GM19193 (cell line): Measurements from ENCODE around the gene PRODH2.
A peak's percentile ranks its signal among the peaks of the same experiment; 100 is the strongest.

Experiments used
- POLR2A ChIP-seq: IDR thresholded peaks from 4 replicates; pipeline ENCODE4 v1.6.1; 2011; ENCODE audit not compliant: insufficient read depth, insufficient read length; ENCODE audit errors: extremely low read depth

Gene PRODH2

DNA sequence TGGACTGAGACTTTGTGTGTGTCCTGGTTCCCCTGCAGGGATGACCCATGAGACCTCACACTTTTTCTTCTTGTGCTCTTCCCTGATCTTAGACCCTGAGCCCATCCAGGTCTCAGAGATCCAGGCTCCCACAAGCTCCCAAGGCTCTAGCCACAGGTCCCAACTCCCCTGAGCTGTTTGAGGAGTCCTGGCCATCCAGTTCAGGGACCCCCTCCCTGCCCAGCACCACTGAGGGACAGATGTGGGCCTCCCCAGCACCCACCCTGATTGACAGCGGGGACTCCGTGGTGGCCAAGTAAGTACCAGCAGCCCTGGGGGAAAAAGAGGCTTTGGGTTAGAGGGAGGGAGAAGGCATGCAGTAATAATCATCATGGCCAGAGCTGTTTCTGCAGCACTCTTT, 52.9 kb downstream of the PRODH2 start:
- no peak for TF ChIP-seq POLR2A

DNA sequence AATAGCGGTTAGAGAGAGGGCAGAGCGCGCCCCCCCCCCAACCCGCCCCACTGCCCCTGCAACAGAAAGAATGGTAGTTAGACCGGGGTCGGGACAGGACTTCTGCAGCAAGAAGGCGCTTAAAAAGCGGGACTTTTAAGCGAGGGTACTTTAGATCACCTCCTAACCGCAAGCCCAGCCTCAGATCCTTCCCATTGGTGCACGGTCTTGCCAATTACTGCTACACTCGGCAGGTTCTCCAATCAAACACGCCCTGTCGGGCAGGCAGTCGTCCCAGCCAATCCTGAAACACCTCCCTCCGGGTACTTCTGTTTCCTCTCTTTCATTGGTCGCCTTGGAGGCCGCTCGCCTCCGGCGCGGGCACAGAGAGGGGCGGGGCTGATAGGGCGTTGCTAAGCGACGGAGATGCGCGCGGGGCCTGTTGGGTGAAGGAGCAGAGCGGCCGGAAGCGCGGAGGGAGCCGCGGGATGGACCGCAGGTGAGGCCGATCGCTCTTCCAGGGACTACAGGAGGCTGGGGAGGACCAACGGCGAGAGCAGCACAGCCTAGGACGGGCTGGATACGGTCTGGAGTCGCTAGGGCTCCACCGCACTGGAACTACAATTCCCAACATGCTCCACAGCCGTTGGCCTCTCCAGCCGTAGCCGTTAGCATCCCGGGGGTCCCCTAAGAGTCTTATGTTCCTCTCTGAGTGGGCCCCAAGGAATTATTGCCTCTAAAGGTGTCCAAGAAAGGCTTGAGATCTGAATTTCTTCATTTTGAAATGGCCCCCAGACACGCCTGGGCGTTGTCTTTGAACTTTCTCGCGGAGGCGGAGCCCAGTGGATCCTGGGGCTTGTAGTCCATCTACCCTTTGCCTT, 54.7 kb downstream of the PRODH2 start, which contains the start of gene PROSER3:
Gene PROSER3, plus strand, starts transcription at position 428 of the 860 bp plus-strand sequence. Its CDS starts 40 bp downstream, at position 468.
- TF ChIP-seq POLR2A = peak; percentile 75

DNA sequence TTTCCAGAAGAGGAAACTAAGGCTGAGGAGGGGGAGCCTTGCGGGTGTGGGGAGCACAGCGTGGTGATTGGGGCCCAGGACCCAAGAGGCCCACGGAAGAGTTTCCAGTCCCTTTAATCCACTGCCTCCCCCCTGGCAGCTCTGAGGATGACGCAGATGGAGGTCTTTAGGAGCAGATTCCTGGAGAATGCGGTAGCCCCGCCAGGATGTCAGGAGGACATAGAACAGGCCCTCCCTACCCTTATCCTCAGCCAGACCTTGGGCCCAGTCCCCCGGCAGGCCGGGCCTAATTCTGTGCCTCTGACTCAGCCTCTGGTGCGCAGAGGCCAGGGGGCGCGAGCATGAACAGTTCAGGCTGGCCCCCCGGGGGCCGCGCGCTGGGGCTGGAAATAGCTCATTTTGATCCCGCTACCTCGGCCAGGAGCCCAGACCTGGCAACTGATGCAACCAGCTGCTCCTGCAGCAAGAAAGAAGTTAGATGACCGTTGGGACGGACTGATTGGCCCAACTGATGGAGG, 55.4 kb downstream of the PRODH2 start:
- no peak for TF ChIP-seq POLR2A

DNA sequence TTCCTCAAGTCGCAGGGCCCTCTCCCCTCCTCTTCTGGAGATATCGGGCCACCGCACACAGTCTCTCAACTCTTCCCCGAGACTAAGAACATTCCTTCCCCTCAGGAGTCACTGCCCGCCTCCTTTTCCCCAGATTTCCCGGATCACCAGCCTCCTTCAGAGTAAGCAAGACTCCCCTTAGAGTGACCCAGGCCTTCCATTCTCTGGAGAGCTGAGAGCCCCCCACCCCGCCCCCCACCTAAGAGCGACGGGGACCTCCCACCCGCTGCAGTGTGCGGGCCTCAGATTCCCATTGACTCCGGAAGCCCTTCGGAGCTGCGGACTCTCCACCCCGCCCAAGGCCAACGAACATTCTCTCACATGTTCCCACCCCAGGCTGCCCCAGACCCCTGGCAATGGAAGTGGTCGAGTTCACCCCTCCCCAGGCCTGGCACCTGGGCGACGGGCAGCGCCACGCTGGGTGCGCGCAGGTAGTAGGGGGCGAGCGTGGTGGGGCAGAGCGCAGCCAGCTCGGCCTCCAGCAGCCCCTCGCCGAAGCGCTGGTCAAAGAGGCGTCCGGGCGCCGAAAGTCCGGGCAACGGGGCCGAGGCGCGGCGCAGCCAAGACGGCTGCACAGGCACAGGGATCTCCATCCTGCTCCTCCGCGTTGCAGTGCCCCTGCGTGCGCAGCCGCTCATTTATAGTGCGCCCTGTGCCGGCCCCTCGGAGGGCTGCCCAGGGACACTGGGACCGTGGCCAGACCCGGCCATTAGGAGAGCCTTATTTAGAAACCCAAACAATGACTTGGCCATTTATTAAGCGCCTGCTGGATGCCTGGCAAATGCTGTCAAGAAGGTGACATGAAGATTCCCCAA, 56.0 kb downstream of the PRODH2 start, which contains the start of gene HSPB6:
Gene HSPB6, minus strand, starts transcription at position 653 of the 854 bp plus-strand sequence. Its CDS starts 21 bp downstream, at position 632.
- TF ChIP-seq POLR2A = no peak

DNA sequence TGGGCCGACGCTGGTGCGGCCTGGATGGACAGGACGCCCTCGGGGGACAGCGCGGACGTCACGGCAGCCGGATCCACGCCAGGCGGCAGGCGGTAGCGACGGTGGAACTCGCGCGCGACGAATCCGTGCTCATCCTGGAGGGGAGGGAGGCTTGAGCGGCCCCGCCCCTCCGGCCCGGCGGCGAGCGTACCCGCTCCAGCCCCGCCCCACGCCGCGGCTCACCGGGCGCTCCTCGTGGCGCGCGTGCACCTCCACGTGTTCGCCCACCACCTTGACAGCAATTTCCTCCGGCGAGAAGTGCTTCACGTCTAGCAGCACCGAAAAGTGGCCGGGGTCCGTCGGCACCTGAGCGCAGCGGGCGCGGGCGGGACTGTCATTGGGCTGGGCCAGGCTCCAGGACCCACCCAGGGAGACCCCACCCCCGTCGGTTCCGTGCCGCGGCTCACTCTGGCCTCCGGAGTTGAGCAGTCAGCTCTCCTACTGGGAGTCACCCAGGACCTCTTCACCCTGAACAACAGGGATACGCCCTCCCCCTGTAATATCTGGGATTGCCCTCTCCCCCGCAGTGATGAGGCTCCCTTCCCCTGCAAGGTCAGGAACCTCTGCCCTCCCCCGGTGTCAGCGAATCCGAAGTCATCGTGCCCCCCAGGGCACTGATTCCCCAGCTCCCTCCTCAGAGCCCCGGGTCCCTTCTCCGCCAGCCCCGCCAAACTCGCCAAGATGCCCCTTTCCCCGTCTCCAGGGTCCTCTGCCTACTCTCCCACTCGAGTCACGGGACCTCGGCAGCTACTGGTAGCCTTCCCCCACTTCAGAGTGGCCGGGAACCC, 56.9 kb downstream of the PRODH2 start:
- no peak for TF ChIP-seq POLR2A

DNA sequence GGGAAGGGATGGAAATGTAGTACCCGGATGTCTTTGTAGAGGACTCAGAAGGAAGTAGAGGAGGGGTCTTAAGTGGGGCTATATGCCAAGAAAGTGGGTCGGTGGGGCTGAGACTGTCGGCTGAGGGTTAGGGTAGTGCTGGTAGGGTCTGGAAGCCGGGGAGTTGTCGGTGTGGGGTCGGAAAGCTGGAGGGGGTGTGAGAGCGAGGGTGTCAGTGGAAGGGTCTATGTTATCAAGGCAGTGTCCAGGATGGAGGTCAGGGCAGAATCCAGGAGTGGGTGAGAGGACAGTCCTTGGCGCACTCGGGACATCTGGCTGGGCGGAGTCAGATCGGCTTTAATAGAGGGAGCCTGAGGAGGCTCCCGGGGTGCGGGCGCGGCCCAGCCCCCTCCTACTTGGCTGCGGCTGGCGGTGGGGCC, 57.5 kb downstream of the PRODH2 start:
- TF ChIP-seq POLR2A = no peak

DNA sequence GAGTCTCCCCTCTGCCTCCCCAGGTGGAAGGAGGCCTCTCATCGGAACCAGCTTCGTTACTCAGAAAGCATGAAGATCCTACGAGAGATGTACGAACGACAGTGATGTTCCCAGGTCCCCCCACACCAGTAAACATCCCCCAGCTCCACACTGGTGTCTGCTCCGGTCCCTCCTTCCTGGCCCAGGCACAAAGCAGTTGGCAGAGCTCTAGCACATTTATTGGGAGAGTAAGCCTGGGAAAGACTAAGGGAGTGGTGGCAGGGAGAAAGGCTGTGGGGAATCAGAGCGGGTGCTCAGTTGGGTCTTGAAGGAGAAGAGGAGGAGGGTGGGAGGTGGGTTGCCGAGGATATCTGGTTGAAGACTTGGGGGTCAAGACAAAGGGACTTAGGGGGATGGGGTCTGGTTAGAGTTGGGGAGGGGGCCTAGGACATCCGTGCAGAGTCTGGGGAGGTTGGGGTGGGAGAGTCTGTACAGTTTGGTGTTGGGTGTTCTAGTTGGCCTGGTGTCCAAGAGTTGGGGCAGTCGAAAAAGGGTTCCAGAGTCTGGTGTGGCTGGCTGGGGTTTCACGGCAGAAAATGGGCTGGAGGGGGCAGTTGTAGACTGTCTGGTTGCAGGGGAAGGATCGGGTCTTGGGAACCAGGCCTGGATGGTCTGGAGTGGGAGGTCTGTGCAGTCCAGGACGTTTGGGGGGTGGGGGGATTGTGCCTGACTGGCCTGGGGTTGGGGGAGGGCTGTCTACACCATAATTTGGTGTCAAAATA, 58.1 kb downstream of the PRODH2 start:
- TF ChIP-seq POLR2A = no peak

DNA sequence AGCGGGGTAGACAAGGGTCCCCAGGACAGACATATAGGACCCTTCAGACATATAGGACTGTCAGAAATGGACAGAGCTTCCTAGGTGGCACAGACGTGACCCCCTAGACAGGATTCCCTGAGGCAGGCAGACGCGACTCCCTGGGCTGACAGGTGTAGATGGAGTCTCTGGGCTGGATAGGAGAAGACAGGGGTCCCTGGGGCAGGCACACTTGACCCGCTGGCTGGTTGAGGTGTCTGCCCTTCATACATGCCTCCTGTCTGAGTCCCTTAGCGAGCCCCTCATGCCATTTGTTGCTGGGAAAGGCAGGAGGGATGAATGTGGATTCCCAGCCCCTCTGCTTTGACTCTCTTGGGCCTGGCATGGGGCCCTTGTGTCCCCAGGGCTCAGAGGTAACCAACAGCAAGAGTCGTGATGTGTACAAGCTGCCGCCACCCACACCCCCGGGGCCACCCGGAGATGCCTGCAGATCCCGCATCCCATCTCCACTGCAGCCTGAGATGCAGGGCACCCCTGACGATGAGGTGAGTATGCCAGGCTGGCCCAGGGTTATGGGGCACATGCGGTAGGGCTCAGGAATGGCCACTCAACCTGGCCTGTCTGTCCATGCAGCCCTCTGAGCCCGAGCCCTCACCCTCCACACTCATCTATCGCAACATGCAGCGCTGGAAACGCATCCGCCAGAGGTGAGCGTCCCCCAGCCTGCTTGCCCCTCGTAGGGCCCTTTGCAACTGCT, 58.8 kb downstream of the PRODH2 start:
- no peak for TF ChIP-seq POLR2A

DNA sequence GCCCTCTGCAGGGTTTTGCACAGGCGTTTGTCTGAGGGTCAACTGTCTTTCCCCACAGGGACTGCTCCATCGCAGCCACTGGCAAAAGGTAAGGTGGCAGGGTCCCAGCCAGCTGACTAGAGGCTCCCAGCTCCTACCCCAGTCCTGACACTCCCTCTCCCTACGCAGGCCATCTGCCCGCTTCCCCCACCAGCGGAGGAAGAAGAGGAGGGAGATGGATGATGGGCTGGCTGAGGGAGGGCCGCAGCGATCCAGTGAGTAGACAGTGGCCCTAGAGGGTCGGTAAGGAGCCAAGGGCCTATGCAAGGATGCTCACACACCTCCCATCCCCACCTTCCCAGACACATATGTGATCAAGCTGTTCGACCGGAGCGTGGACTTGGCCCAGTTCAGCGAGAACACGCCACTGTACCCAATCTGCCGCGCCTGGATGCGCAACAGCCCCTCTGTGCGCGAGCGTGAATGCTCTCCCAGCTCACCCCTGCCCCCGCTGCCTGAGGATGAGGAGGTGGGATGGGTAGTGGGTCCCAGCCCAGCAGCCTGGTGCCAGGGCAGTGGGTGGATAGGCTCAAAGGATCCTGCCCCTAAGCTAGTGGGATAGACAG, 59.8 kb downstream of the PRODH2 start:
- TF ChIP-seq POLR2A = no peak

DNA sequence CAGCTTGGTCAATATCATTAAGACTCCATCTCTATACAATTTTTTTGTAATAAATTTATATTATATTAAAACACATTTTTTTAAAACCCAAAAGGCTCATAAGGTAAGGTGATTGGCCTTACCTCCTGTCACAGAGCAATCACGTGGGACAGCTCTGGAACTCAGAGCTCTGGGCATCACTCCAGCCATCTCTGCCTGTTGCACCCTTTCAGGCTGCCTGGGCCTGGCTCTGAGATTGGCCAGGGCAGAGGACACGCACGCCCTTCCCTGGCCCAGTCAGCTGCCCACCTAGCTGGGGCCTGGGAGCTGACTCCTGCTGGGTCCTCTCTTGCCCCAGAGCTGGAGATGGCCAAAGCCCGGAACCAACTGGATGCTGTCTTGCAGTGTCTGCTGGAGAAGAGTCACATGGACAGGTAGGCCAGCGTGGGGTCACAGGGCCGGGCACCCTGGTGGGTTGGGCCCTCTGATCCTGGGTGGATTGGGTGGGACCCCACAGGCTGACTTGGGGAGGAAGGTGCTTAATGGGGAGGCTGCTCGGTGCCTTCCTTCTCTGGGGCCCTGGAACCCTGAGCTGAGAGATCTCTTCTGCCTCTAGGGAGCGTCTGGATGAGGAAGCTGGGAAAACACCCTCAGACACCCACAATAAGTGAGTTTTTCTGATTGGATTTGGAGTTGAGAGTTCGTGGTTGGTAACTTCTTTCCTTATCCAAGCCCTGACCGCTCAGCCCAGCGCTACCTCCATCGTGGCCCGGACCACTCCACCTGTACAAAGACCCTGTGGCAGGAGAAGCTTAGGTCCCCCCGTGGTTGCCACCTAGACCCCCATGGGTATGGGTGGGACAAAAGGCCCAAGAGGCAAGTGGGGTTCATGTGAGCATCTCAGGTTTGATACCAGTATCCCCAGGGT, 60.6 kb downstream of the PRODH2 start:
- TF ChIP-seq POLR2A = no peak

DNA sequence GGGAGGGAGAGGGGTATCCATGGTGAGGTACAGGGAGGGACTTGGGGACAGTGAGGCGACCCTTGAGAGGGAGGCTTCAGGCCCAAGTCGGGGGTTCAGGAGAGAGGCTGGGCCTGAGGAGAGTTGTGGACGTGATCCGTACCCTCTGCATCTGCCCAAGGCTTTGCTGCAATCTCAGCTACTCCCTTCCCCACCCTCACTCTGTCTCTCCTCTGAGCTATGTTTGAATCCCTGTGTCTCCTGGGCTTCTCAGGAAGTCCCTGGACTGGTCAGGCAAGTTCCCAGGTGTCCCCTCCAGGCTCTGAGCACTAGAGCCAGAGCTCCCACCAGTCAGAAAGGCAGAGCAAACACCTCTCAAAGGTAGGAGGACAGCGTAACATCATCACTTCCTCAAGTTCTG, 62.5 kb downstream of the PRODH2 start:
- no peak for TF ChIP-seq POLR2A
